Astrocyte (in vitro differentiated cells and primary cell): ENCODE data around the gene SUGCT.

Source experiments
- EZH2 ChIP-seq: IDR thresholded peaks from 2 replicates; pipeline ENCODE4 v1.6.1; 2012; ENCODE audit warnings: mild to moderate bottlenecking, low read length, inconsistent platforms; ENCODE audit not compliant: insufficient read depth
- TF ChIP-seq, protein P1 (sequence below): IDR thresholded peaks from 2 replicates; pipeline ENCODE4 v1.5.1; 2011; ENCODE audit warnings: low read depth, mild to moderate bottlenecking, inconsistent platforms, low read length, moderate library complexity; ENCODE audit not compliant: insufficient read depth

GRCh38 chr7:40549372-40550039 is 414.7 kb downstream of the SUGCT start:
- TF ChIP-seq, protein P1, sequence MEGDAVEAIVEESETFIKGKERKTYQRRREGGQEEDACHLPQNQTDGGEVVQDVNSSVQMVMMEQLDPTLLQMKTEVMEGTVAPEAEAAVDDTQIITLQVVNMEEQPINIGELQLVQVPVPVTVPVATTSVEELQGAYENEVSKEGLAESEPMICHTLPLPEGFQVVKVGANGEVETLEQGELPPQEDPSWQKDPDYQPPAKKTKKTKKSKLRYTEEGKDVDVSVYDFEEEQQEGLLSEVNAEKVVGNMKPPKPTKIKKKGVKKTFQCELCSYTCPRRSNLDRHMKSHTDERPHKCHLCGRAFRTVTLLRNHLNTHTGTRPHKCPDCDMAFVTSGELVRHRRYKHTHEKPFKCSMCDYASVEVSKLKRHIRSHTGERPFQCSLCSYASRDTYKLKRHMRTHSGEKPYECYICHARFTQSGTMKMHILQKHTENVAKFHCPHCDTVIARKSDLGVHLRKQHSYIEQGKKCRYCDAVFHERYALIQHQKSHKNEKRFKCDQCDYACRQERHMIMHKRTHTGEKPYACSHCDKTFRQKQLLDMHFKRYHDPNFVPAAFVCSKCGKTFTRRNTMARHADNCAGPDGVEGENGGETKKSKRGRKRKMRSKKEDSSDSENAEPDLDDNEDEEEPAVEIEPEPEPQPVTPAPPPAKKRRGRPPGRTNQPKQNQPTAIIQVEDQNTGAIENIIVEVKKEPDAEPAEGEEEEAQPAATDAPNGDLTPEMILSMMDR = no peak
- TF ChIP-seq EZH2 = no peak
